GM21390 (cell line): Measurements from ENCODE around the gene CRABP2.

ENCODE experiments used
- ATAC-seq: cut with Tn5 transposase; IDR thresholded peaks from one replicate; pipeline ENCODE4 v1.9.1; 2021; ENCODE audit not compliant: unreplicated experiment

The CRABP2 gene

GRCh38 chr1:156670791-156671190, 34.6 kb downstream of the CRABP2 start:
- no peak for ATAC-seq

- no peak for ATAC-seq
Measured at GRCh38 chr1:156670359-156670758, 35.0 kb downstream of the CRABP2 start.

GRCh38 chr1:156669794-156670193, 35.6 kb downstream of the CRABP2 start:
- ATAC-seq: no peak

- no peak for ATAC-seq
Measured at GRCh38 chr1:156668801-156669637, 36.4 kb downstream of the CRABP2 start.

- no peak for ATAC-seq
Measured at GRCh38 chr1:156667968-156668709, 37.2 kb downstream of the CRABP2 start.

GRCh38 chr1:156667610-156667967, 37.8 kb downstream of the CRABP2 start:
- no peak for ATAC-seq

- ATAC-seq: no peak
Measured at GRCh38 chr1:156666862-156667609, 38.3 kb downstream of the CRABP2 start.

- no peak for ATAC-seq
Measured at GRCh38 chr1:156665539-156665938, 39.8 kb downstream of the CRABP2 start.

- ATAC-seq: no peak
Measured at GRCh38 chr1:156664767-156665411, 40.5 kb downstream of the CRABP2 start.

- no peak for ATAC-seq
Measured at GRCh38 chr1:156664046-156664766, 41.2 kb downstream of the CRABP2 start.

GRCh38 chr1:156663178-156663577, 42.2 kb downstream of the CRABP2 start:
- ATAC-seq: no peak

GRCh38 chr1:156662800-156663055, 42.7 kb downstream of the CRABP2 start:
- ATAC-seq: no peak

GRCh38 chr1:156662005-156662799, 43.2 kb downstream of the CRABP2 start:
- ATAC-seq: no peak

GRCh38 chr1:156660752-156661112, 44.7 kb downstream of the CRABP2 start:
- ATAC-seq: no peak

- peak; percentile 50 for ATAC-seq
Measured at GRCh38 chr1:156659988-156660751, 45.2 kb downstream of the CRABP2 start.

- ATAC-seq: no peak
Measured at GRCh38 chr1:156659661-156659987, 45.8 kb downstream of the CRABP2 start.

GRCh38 chr1:156658945-156659574, 46.3 kb downstream of the CRABP2 start:
- no peak for ATAC-seq

GRCh38 chr1:156658496-156658895, 46.9 kb downstream of the CRABP2 start:
- no peak for ATAC-seq

GRCh38 chr1:156657741-156658319, 47.6 kb downstream of the CRABP2 start:
- ATAC-seq: no peak
